Measurements from ENCODE around the gene CDH26. TPM values are rescaled to one million over a fixed set of nuclear protein-coding genes. Genes with fewer than 3 reads are reported as not detected.

CDH26 gene
- total RNA-seq, 1 experiment from 2014 or later: 1.0 TPM

- TF ChIP-seq ZNF263 (CRISPR knock-in tag; IDR thresholded peaks at IDR 0.05; ENCODE audit: low read depth) (no peak), ESRRA (CRISPR knock-in tag; IDR thresholded peaks at IDR 0.05; ENCODE audit: borderline replicate concordance) (no peak), AR (CRISPR knock-in tag; IDR thresholded peaks at IDR 0.05) (no peak), ZBTB21 (CRISPR knock-in tag; IDR thresholded peaks at IDR 0.05; ENCODE audit: borderline replicate concordance) (no peak), HMGA2 (CRISPR knock-in tag; IDR thresholded peaks at IDR 0.05) (no peak), ATF2 (CRISPR knock-in tag; IDR thresholded peaks at IDR 0.05; ENCODE audit: borderline replicate concordance, low read depth) (no peak), GABPB1 (CRISPR knock-in tag; IDR thresholded peaks at IDR 0.05) (peak; percentile 58), PREB (CRISPR knock-in tag; IDR thresholded peaks at IDR 0.05; ENCODE audit: borderline replicate concordance) (peak; percentile 35; the same call in 1 of the 2 replicates), SMAD4 (CRISPR knock-in tag; IDR thresholded peaks at IDR 0.05) (no peak), TP53 (CRISPR knock-in tag; IDR thresholded peaks at IDR 0.05) (no peak), FOXJ3 (CRISPR knock-in tag; IDR thresholded peaks at IDR 0.05; ENCODE audit: borderline replicate concordance) (no peak), ZNF532 (CRISPR knock-in tag; IDR thresholded peaks at IDR 0.05; ENCODE audit: borderline replicate concordance) (0 out of 2 replicates have a peak, but pooled peaks have one; percentile 34), E2F1 (CRISPR knock-in tag; IDR thresholded peaks at IDR 0.05) (no peak), ELF4 (CRISPR knock-in tag; IDR thresholded peaks at IDR 0.05; ENCODE audit: low read depth) (no peak), FOXK1 (CRISPR knock-in tag; IDR thresholded peaks at IDR 0.05) (peak; percentile 31), NR1H2 (CRISPR knock-in tag; IDR thresholded peaks at IDR 0.05) (no peak), HMGXB4 (CRISPR knock-in tag; IDR thresholded peaks at IDR 0.05) (no peak)
- TF ChIP-seq, protein P1, sequence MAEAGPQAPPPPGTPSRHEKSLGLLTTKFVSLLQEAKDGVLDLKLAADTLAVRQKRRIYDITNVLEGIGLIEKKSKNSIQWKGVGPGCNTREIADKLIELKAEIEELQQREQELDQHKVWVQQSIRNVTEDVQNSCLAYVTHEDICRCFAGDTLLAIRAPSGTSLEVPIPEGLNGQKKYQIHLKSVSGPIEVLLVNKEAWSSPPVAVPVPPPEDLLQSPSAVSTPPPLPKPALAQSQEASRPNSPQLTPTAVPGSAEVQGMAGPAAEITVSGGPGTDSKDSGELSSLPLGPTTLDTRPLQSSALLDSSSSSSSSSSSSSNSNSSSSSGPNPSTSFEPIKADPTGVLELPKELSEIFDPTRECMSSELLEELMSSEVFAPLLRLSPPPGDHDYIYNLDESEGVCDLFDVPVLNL (CRISPR knock-in tag; IDR thresholded peaks at IDR 0.05; ENCODE audit: borderline replicate concordance, low read depth): no peak
- TF ChIP-seq, protein P2, sequence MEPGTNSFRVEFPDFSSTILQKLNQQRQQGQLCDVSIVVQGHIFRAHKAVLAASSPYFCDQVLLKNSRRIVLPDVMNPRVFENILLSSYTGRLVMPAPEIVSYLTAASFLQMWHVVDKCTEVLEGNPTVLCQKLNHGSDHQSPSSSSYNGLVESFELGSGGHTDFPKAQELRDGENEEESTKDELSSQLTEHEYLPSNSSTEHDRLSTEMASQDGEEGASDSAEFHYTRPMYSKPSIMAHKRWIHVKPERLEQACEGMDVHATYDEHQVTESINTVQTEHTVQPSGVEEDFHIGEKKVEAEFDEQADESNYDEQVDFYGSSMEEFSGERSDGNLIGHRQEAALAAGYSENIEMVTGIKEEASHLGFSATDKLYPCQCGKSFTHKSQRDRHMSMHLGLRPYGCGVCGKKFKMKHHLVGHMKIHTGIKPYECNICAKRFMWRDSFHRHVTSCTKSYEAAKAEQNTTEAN (CRISPR knock-in tag; IDR thresholded peaks at IDR 0.05): no peak
These were observed 17.9 kb upstream of the CDH26 start, which contains the start of the genes FAM217B and PPP1R3D (continued) for GRCh38 chr20:59940129-59940955.

Measured in WTC11 (cell line).